AG04450 (cell line): ENCODE data around the gene SSR3. TPM values are rescaled to one million over a fixed set of nuclear protein-coding genes. Genes with fewer than 3 reads are reported as not detected.

Experiments
- CTCF ChIA-PET: fragments of 300-600, 350-600 bp; formaldehyde crosslinking; extraction: SDS; loops from one replicate; lab custom pipeline; 2022; ENCODE audit warnings: antibody characterized with exemption, inconsistent platforms; lab: Charles Lee
- POLR2A ChIA-PET: fragments of 350-600 bp; formaldehyde crosslinking; extraction: SDS; loops from one replicate; lab custom pipeline; 2021; ENCODE audit warnings: antibody characterized with exemption, inconsistent platforms; lab: Yijun Ruan, JAX
- DNase-seq: peaks from one replicate; pipeline ENCODE4 v3.0.0-alpha.2; 2011; ENCODE audit warnings: low read depth, low spot score
- H3K27ac ChIP-seq: one replicate; pipeline ENCODE4 v1.5.1; 2012; ENCODE audit warnings: low read depth, low read length, control low read depth
- H3K27me3 ChIP-seq: one replicate; pipeline ENCODE4 v1.6.0; 2012; ENCODE audit warnings: low read length; ENCODE audit not compliant: control insufficient read depth, insufficient read depth
- H3K4me3 ChIP-seq: 2 replicates; pipeline ENCODE4 v1.5.1; 2011; ENCODE audit warnings: mild to moderate bottlenecking, low read depth, low read length, control low read depth
- H3K9me3 ChIP-seq: 2 replicates; pipeline ENCODE4 v1.5.1; 2012; ENCODE audit warnings: low read length; ENCODE audit not compliant: control insufficient read depth, insufficient read depth
- polyA plus RNA-seq: library from polyadenylated mRNA; depleted of rRNA; stranded (reverse); fragments of >200 nt; gene quantifications from 2 replicates; pipeline ENCODE4 v1.2.3, GENCODE V29; 2011
- TF ChIP-seq, protein P1 (sequence below): IDR thresholded peaks from 2 replicates; pipeline ENCODE4 v1.5.1; 2011; ENCODE audit warnings: low read depth, low read length, control low read depth, inconsistent platforms

SSR3 gene
- polyA plus RNA-seq, 1 experiment, result 328 TPM

DNA sequence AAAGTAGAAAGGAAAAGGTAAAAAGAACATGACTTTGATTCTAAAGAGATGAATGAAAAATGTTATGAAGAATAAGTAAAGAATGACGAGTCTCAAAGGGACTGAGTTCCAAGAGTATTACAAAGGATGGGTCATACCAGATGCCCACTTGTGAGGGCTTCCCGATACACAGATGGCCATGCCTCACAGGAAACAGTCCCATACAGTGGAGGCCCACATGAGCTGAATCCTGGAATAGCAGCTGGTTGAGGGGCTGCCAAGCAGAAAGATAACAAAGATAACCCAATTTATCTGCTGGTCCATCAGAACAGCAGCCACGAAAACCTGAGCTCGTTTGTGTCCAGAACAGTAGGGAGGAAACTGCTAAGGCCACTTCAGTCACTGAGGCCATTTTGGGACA is 3.7 kb downstream of the SSR3 start:
- POLR2A ChIA-PET, result interaction anchor here (0.9 to 4.5 kb wide), 4 partner anchors 30 to 537 kb away, joined by 3 to 26 read pairs (median 6); partner anchors contain the start of gene TIPARP
- H3K27ac ChIP-seq, result peak overlapping the region; percentile 82
- peaks cover 3% of the 10 kb centered on the region; the same call in 1 of the 2 replicates for H3K9me3 ChIP-seq
- CTCF ChIA-PET, result interaction anchor here (0.7 to 6.5 kb wide), 2 partner anchors 10 to 586 kb away, joined by 3 to 42 read pairs; no protein-coding TSS in a partner anchor
- H3K4me3 ChIP-seq, result peak overlapping the region; percentile 27
- no peak for DNase-seq
- TF ChIP-seq, protein P1, sequence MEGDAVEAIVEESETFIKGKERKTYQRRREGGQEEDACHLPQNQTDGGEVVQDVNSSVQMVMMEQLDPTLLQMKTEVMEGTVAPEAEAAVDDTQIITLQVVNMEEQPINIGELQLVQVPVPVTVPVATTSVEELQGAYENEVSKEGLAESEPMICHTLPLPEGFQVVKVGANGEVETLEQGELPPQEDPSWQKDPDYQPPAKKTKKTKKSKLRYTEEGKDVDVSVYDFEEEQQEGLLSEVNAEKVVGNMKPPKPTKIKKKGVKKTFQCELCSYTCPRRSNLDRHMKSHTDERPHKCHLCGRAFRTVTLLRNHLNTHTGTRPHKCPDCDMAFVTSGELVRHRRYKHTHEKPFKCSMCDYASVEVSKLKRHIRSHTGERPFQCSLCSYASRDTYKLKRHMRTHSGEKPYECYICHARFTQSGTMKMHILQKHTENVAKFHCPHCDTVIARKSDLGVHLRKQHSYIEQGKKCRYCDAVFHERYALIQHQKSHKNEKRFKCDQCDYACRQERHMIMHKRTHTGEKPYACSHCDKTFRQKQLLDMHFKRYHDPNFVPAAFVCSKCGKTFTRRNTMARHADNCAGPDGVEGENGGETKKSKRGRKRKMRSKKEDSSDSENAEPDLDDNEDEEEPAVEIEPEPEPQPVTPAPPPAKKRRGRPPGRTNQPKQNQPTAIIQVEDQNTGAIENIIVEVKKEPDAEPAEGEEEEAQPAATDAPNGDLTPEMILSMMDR, result no peak
- no peaks in the 10 kb centered on the region for H3K27me3 ChIP-seq

DNA sequence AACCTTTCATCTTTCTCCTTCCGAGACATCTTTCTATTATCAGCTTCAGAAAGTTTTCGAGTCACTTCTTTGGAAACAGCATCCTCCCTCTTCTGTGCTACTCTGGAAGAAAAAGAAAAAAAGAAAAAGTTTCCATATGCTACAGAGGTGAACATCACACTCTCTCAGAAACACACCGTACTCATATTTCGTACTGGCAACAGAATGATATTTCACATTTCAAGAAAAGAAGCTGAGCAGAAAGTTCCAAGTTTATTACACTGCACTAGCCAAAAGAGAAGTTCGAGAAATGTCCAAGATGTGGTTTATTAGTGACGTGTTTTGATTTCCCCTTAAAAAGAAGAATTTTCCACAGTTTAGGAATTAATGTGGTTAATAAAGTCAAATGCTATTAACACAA is 6.0 kb downstream of the SSR3 start:
- Histone ChIP-seq H3K27ac (no peak overlapping the region), H3K27me3 (no peaks in the 10 kb centered on the region), H3K9me3 (no peaks in the 10 kb centered on the region), H3K4me3 (no peak overlapping the region)
- ChIA-PET CTCF (interaction anchor here (0.7 to 1.7 kb wide), 7 partner anchors 8 to 591 kb away, joined by 3 to 9 read pairs (median 4); no protein-coding TSS in a partner anchor), POLR2A (interaction anchor here (2.1 kb wide), 1 partner anchor 13 kb away, joined by 6 read pairs; no protein-coding TSS in a partner anchor)
- no peak for DNase-seq
- TF ChIP-seq, protein P1, result no peak

DNA sequence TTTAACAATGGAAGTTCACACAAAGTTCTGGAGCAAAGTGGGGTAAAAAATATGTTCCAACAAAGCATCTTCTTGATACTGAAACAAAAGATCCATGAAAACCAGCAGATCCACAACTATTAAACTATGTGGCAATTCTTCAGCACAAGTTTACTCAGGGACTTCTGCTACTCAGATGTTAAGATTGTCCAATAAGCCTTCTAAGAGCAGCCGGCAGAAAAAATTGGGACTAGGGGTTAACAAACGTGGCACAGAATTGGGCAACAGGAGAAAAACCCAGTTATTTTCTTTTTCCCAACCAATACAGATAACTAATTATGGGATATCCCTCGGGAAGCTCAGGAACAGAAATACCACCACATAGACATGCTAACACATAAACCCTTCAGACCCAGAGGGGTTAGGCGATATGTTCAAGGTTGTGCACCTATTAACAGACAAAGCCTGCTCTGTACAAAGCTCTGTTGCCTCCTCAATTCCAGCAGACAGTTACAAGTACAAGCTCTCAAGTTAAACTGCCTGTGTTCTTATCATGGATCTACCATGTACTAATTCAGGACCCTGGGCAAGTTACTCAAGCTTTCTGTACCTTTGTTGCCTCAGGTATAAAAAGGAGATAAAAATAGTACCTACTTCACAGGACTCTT is 6.8 kb downstream of the SSR3 start:
- no peak for DNase-seq
- Histone ChIP-seq H3K27me3 (no peaks in the 10 kb centered on the region), H3K4me3 (no peak overlapping the region), H3K9me3 (no peaks in the 10 kb centered on the region), H3K27ac (no peak overlapping the region)
- ChIA-PET CTCF (interaction anchor here (0.9 to 2.1 kb wide), 5 partner anchors 13 to 590 kb away, joined by 3 to 7 read pairs (median 5); partner anchors contain the start of gene TIPARP), POLR2A (interaction anchor here (2.1 kb wide), 1 partner anchor 13 kb away, joined by 6 read pairs; no protein-coding TSS in a partner anchor)
- TF ChIP-seq, protein P1, result no peak

DNA sequence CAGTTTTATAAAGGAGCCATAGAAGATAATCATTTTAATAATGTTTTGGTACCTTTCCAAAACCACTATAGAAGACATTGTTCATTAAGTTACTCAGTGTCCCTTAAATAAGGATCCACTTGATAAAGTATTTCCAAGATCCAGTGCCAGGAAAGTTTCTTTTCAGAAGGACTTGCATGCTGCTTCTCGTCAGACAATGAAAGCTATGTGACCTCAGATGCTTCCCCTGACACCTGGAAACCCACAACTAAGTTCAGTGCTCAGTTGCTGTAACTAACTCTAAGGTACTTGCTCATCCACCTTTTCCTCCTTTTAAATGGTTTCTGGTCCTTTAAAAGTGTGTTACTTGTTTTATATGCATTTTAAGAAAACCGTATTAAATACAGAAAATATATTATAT is 7.3 kb downstream of the SSR3 start:
- TF ChIP-seq, protein P1, result no peak
- H3K27ac ChIP-seq, result no peak overlapping the region
- CTCF ChIA-PET, result interaction anchor here (1.2 to 2.1 kb wide), 4 partner anchors 12 to 589 kb away, joined by 3 to 7 read pairs (median 5); partner anchors contain the start of gene TIPARP
- no peaks in the 10 kb centered on the region for H3K27me3 ChIP-seq
- DNase-seq, result no peak
- no peaks in the 10 kb centered on the region for H3K9me3 ChIP-seq
- POLR2A ChIA-PET, result interaction anchor here (2.1 kb wide), 1 partner anchor 12 kb away, joined by 6 read pairs; no protein-coding TSS in a partner anchor
- no peak overlapping the region for H3K4me3 ChIP-seq

DNA sequence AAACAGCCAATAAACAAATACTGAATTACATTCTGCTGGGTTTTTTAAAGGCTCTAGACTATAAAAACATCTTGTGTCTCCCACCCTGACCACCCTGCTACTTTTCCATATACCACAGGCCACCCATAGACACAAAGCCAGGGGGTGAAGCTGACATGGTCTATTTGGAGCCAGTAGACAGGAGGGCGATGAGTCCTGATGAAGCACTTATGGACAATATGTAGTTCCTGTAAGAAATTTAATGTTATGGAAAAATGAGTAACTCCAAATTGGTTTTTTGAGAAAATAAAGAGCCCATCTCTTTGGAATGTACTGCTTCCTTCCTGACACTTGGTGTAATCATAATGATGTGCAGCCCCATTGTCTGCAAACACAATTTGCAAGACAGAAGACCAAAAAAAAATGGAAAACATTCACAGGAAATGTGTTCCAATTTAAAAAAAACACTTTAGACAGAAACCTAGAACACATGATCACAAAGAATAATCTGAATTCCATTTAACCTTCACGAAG is 11.8 kb downstream of the SSR3 start:
- Histone ChIP-seq H3K27ac (no peak overlapping the region), H3K9me3 (no peaks in the 10 kb centered on the region), H3K4me3 (no peak overlapping the region), H3K27me3 (no peaks in the 10 kb centered on the region)
- POLR2A ChIA-PET, result no interaction called here
- TF ChIP-seq, protein P1, result no peak
- no peak for DNase-seq
- CTCF ChIA-PET, result interaction anchor here (0.7 to 6.0 kb wide), 7 partner anchors 8 to 594 kb away, joined by 3 to 42 read pairs (median 5); partner anchors contain the start of gene SSR3
